ENCODE measurements around the gene CDKN2B-AS1. TPM values are rescaled to one million over a fixed set of nuclear protein-coding genes. Genes with fewer than 3 reads are reported as not detected.

CDKN2B-AS1 gene
- total RNA-seq, 1 experiment from 2014 or later, result not detected

GRCh38 chr9:22046243-22046885 is 51.8 kb downstream of the CDKN2B-AS1 start:
- no peak overlapping the region for H4K91ac ChIP-seq (ENCODE audit: insufficient read length, low read depth, low read length)
- H3K4ac ChIP-seq (ENCODE audit: low read depth, low read length), result no peak overlapping the region
- no peak overlapping the region for H2BK20ac ChIP-seq (ENCODE audit: low read depth, low read length, poor library complexity, severe bottlenecking)
- no peaks in the 10 kb centered on the region; the same call in 1 of the 2 replicates for H3K4me1 ChIP-seq (ENCODE audit: insufficient read depth, low read length)
- no peaks in the 10 kb centered on the region for H3K79me1 ChIP-seq (ENCODE audit: insufficient read depth, low read depth, low read length, poor library complexity, severe bottlenecking)
- no peak for TF ChIP-seq CTCF (conservative IDR thresholded peaks at IDR 0.05)
- no peak overlapping the region for H3K14ac ChIP-seq (ENCODE audit: insufficient read depth, low read length)
- no peaks in the 10 kb centered on the region for H3K23me2 ChIP-seq (ENCODE audit: insufficient read length, low read depth, low read length, poor library complexity, severe bottlenecking)
- no peak overlapping the region for H2BK5ac ChIP-seq (ENCODE audit: insufficient read length, low read length)
- no peaks in the 10 kb centered on the region for H3K27me3 Mint-ChIP-seq (ENCODE audit: low read depth)
- no peak overlapping the region for H3K9ac ChIP-seq (ENCODE audit: extremely low read depth, insufficient read length, low read length)
- no peak overlapping the region for H2AFZ ChIP-seq (ENCODE audit: low read length)
- H4K8ac ChIP-seq (replicated peaks; ENCODE audit: insufficient read length, low read depth, low read length), result no peak overlapping the region
- no peak overlapping the region for H3K18ac ChIP-seq (ENCODE audit: insufficient read length, low read depth, low read length)
- H3K4me1 Mint-ChIP-seq, result 0 out of 4 replicates have a peak, but pooled peaks cover 0 to 2% of the 10 kb centered on the region in 2 experiments
- H3K27me3 ChIP-seq (ENCODE audit: insufficient read depth, low read length), result no peaks in the 10 kb centered on the region
- H2AK5ac ChIP-seq (ENCODE audit: insufficient read length, low read length), result no peak overlapping the region
- H3K36me3 Mint-ChIP-seq (ENCODE audit: insufficient read depth in 1 of 3, low read depth in 3 of 3), result no peaks in the 10 kb centered on the region
- no peak overlapping the region for H3K23ac ChIP-seq (ENCODE audit: insufficient read length, low read depth, low read length)
- H3K4me2 ChIP-seq (ENCODE audit: insufficient read depth, insufficient read length, low read length), result no peak overlapping the region
- no peak overlapping the region for H3K27ac ChIP-seq (ENCODE audit: insufficient read length, low read depth, low read length)
- no peaks in the 10 kb centered on the region for H3K9me3 ChIP-seq (ENCODE audit: control insufficient read depth, low read depth, low read length)
- no peak overlapping the region for H2BK15ac ChIP-seq (ENCODE audit: low read depth, low read length)
- no CpG with 5 or more reads among the region's 1 CpG for WGBS (ENCODE audit: extremely low coverage, insufficient read length, low lambda C conversion rate)
- H2BK120ac ChIP-seq (ENCODE audit: low read depth, low read length, poor library complexity, severe bottlenecking), result no peak overlapping the region
- no peaks in the 10 kb centered on the region for H3K79me2 ChIP-seq (ENCODE audit: insufficient read depth, low read length)
- H3T11ph ChIP-seq (ENCODE audit: low read length), result no peak overlapping the region
- H4K5ac ChIP-seq (ENCODE audit: insufficient read length, low read depth, low read length), result no peak overlapping the region
- H4K20me1 ChIP-seq (ENCODE audit: control insufficient read depth, insufficient read depth, insufficient read length), result no peaks in the 10 kb centered on the region
- no peaks in the 10 kb centered on the region for H3K9me3 Mint-ChIP-seq
- H3K27ac Mint-ChIP-seq, result no peak overlapping the region
- H3K56ac ChIP-seq (ENCODE audit: insufficient read length, low read depth, low read length), result no peak overlapping the region
- H2BK12ac ChIP-seq (ENCODE audit: insufficient read length, low read depth, low read length), result no peak overlapping the region
- no peak overlapping the region for H3K4me3 Mint-ChIP-seq
- DNase-seq, result no peak

All from H9 (cell line).